ENCODE data around the gene TENM3.

Gene TENM3

GRCh38 chr4:182593864-182594263 is 350.7 kb downstream of the TENM3 start:
- DNase-seq (no peak), ATAC-seq (no peak)
- Mint-ChIP-seq H3K4me3 (no peak overlapping the region), H3K4me1 (no peaks in the 10 kb centered on the region), H3K27ac (peak overlapping the region in 1 of 2 donors; percentile 86), H3K27me3 (no peaks in the 10 kb centered on the region), H3K9me3 (no peaks in the 10 kb centered on the region)

DNA sequence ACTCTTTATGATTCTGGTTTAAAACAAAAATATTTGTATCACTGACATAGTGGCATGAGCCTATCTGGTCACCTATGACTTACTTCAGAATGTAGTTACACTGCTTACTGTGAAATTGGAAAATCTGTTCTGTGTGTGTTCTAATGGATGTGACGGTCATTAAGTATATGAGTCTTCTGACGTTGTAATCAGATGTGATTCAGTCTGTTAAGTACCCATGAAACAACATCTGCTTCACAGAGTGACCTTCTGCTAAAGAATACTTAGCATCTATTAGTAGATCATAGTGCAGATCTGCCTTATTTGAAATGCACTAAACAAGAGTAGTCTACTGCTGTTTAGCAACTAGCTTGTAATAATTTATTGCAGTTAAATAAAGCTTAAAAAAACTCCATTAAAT is 356.9 kb downstream of the TENM3 start:
- no peaks in the 10 kb centered on the region for H3K4me1 Mint-ChIP-seq
- H3K27ac Mint-ChIP-seq: no peak overlapping the region

DNA sequence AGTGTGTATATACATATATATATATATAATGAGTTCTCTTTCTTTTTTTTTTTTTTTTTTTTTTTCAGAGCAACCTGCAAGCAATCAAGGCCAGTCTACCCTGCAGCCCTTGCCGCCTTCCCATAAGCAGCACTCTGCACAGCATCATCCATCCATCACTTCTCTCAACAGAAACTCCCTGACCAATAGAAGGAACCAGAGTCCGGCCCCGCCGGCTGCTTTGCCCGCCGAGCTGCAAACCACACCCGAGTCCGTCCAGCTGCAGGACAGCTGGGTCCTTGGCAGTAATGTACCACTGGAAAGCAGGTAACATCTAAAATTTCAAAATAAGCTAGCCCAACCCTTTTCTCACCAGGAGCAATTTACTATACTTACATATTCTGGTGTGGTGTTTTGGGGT is 357.7 kb downstream of the TENM3 start:
- no peak overlapping the region for H3K27ac Mint-ChIP-seq

More for the DNA sequence above, 356.9 kb downstream of the TENM3 start:
- Mint-ChIP-seq H3K9me3 (no peaks in the 10 kb centered on the region), H3K27me3 (no peaks in the 10 kb centered on the region), H3K4me3 (no peak overlapping the region)
- ATAC-seq: no peak
- no peak for DNase-seq

DNA sequence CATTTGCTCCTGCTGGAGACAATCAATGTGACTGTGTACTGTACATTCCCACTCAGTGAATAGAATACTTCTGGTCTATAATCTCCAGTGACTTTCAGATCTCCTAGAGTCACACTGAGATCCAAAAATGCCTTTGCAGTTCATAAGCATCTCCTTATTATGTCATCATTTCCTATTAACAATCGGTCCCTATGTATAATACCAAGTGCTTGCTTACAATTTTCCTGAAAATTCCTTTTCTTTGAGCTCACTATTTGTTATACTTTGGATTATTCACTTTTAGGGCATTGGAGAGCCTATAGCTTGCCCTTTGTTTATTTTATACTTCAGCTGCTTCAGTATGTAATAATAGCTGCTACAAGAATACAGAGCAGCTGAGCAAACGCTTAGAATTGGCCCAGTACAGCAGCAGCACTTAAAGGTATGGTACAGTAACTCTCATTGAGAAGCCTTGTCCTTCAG is 361.0 kb downstream of the TENM3 start:
- Mint-ChIP-seq H3K9me3 (no peaks in the 10 kb centered on the region), H3K27ac (no peak overlapping the region), H3K27me3 (no peaks in the 10 kb centered on the region), H3K4me3 (no peak overlapping the region), H3K4me1 (no peaks in the 10 kb centered on the region)
- no peak for DNase-seq
- no peak for ATAC-seq

More for the DNA sequence above, 357.7 kb downstream of the TENM3 start:
- H3K9me3 Mint-ChIP-seq: no peaks in the 10 kb centered on the region
- ATAC-seq (no peak), DNase-seq (no peak)
- no peaks in the 10 kb centered on the region for H3K27me3 Mint-ChIP-seq
- no peak overlapping the region for H3K4me3 Mint-ChIP-seq
- H3K4me1 Mint-ChIP-seq: no peaks in the 10 kb centered on the region

DNA sequence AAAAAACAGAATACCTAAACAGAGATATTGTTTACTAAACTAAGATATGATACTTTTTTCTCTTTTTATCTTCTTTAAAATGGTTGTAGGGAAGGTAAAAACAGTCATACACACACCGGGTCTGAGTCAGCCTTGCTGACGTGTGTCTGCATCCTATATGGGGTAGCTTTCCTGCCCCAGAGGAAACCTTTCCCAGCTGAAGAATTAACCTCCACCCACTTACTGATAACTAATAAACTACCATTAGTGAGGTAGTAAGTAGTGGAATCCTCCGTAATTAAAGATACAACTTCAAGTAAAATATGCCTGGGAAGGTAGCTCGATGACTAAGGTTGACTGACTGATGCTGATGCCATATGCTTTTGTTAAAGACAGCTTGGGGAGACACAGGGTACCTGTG is 361.8 kb downstream of the TENM3 start:
- Mint-ChIP-seq H3K27ac (no peak overlapping the region), H3K9me3 (no peaks in the 10 kb centered on the region), H3K4me1 (no peaks in the 10 kb centered on the region), H3K4me3 (no peak overlapping the region), H3K27me3 (no peaks in the 10 kb centered on the region)
- DNase-seq (no peak), ATAC-seq (no peak)

GRCh38 chr4:182608525-182608924 is 365.3 kb downstream of the TENM3 start:
- H3K4me3 Mint-ChIP-seq: no peak overlapping the region
- DNase-seq: no peak
- H3K4me1 Mint-ChIP-seq: no peaks in the 10 kb centered on the region
- H3K9me3 Mint-ChIP-seq: no peaks in the 10 kb centered on the region
- peak; percentile 33 for ATAC-seq
- no peak overlapping the region for H3K27ac Mint-ChIP-seq
- no peaks in the 10 kb centered on the region for H3K27me3 Mint-ChIP-seq

DNA sequence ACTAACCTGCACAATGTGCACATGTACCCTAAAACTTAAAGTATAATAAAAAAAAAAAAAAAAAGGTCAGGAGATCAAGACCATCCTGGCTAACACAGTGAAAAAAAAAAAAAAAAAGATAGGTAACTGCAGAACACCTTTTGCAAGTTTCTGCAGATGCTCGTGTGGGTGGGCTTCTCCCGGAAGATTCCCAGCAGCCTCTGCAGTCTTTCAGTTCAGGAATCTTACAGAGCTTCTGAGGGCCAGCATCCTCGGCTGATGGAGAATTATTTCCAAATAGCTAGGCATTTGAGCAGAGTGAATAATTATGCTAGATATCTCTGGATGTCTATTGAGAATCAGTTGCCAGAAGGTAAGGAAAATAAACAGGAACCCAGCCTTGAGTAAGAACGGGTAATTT is 373.3 kb downstream of the TENM3 start:
- H3K27ac Mint-ChIP-seq: no peak overlapping the region
- no peak overlapping the region for H3K4me3 Mint-ChIP-seq
- no peaks in the 10 kb centered on the region for H3K4me1 Mint-ChIP-seq
- ATAC-seq (no peak), DNase-seq (no peak)
- H3K9me3 Mint-ChIP-seq: no peaks in the 10 kb centered on the region
- peaks cover 15% of the 10 kb centered on the region for H3K27me3 Mint-ChIP-seq

DNA sequence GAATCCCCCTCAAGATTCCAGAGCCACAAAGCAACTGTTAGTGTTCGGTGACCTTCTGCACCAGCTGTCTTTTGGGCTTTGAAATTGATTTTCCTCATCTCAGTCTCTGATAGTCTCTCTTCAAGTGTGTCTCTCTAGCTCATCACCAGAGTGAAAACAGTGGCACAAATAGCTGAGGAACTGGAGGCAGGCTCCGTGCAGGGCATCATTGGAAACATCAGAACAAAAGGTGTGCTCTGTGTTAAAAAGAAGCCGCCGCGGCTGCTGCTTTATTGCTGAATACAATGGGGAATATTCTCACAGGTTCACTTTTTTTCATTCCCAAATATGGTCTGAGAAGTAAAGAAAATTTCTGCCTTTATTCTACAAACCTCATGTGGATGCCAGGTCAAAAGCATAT is 376.5 kb downstream of the TENM3 start:
- Mint-ChIP-seq H3K27me3 (peaks cover 12% of the 10 kb centered on the region), H3K9me3 (no peaks in the 10 kb centered on the region), H3K4me3 (no peak overlapping the region), H3K27ac (no peak overlapping the region), H3K4me1 (no peaks in the 10 kb centered on the region)
- no peak for DNase-seq
- no peak for ATAC-seq

- Mint-ChIP-seq H3K4me1 (no peaks in the 10 kb centered on the region), H3K27me3 (peaks cover 5% of the 10 kb centered on the region), H3K9me3 (no peaks in the 10 kb centered on the region), H3K4me3 (no peak overlapping the region), H3K27ac (no peak overlapping the region)
- ATAC-seq: no peak
- no peak for DNase-seq
These were observed 377.1 kb downstream of the TENM3 start for GRCh38 chr4:182620111-182620980.

GRCh38 chr4:182624281-182624680 is 381.1 kb downstream of the TENM3 start:
- no peak for DNase-seq
- Mint-ChIP-seq H3K27me3 (no peaks in the 10 kb centered on the region), H3K4me3 (no peak overlapping the region), H3K9me3 (no peaks in the 10 kb centered on the region), H3K27ac (peak overlapping the region in 1 of 2 donors; percentile 75), H3K4me1 (no peaks in the 10 kb centered on the region)
- no peak for ATAC-seq

DNA sequence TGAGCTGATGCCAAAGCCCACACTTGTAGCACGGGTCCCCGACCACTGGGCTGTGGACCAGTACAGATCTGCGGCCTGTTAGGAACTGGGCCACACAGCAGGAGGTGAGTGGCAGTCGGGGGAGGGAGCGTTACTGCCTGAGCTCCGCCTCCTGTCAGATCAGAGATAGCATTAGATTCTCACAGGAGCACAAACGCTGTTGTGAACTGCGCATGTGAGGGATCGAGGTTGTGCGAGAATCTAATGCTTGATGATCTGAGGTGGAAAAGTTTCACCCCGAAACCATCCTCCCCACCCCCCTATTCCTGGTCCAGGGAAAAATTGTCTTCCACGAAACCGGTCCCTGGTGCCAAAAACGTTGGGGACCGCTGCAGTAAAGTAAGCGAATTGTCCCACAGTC is 382.0 kb downstream of the TENM3 start:
- ATAC-seq (no peak), DNase-seq (no peak)
- H3K9me3 Mint-ChIP-seq: no peaks in the 10 kb centered on the region
- H3K4me1 Mint-ChIP-seq: no peaks in the 10 kb centered on the region
- H3K27me3 Mint-ChIP-seq: peaks cover 3% of the 10 kb centered on the region
- H3K27ac Mint-ChIP-seq: no peak overlapping the region
- no peak overlapping the region for H3K4me3 Mint-ChIP-seq

GRCh38 chr4:182627996-182628395 is 384.8 kb downstream of the TENM3 start:
- no peaks in the 10 kb centered on the region for H3K4me1 Mint-ChIP-seq
- no peaks in the 10 kb centered on the region for H3K9me3 Mint-ChIP-seq
- peaks cover 8% of the 10 kb centered on the region for H3K27me3 Mint-ChIP-seq
- no peak overlapping the region for H3K4me3 Mint-ChIP-seq
- ATAC-seq: no peak
- H3K27ac Mint-ChIP-seq: no peak overlapping the region
- DNase-seq: no peak

DNA sequence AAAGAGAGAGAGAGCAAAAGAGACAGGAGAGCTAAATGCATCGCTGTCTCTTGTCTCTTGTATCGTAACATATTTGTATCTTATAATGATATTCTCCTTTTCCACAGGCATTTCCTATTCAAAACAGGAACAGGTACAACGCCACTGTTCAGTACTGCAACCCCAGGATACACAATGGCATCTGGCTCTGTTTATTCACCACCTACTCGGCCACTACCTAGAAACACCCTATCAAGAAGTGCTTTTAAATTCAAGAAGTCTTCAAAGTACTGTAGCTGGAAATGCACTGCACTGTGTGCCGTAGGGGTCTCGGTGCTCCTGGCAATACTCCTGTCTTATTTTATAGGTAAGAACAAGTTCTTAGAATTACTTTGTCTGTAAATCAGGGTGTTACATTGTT is 385.3 kb downstream of the TENM3 start:
- Mint-ChIP-seq H3K27ac (no peak overlapping the region), H3K9me3 (no peaks in the 10 kb centered on the region), H3K4me3 (no peak overlapping the region), H3K4me1 (no peaks in the 10 kb centered on the region), H3K27me3 (peaks cover 14% of the 10 kb centered on the region)
- DNase-seq: no peak
- ATAC-seq: no peak

DNA sequence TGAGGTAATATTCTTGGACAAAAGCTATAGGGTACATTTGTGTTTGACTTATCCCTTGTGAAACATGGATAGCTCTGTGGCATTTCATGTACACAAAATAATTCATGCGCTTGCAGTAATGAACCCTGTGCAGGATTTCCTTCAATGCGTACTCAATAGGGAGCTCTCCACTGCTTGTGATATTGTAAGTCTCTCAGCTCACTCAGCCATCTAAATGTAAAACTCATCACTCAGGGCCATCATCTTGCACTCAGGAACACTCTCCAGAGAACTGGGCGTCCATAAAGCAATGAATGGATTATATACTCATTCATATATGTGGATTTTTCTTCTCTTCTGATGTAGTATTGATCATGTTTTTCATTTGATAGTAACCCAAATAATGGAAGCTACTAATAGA is 385.9 kb downstream of the TENM3 start:
- H3K27me3 Mint-ChIP-seq: peaks cover 18% of the 10 kb centered on the region
- no peaks in the 10 kb centered on the region for H3K4me1 Mint-ChIP-seq
- ATAC-seq (no peak), DNase-seq (no peak)
- H3K27ac Mint-ChIP-seq: no peak overlapping the region
- no peaks in the 10 kb centered on the region for H3K9me3 Mint-ChIP-seq
- no peak overlapping the region for H3K4me3 Mint-ChIP-seq

DNA sequence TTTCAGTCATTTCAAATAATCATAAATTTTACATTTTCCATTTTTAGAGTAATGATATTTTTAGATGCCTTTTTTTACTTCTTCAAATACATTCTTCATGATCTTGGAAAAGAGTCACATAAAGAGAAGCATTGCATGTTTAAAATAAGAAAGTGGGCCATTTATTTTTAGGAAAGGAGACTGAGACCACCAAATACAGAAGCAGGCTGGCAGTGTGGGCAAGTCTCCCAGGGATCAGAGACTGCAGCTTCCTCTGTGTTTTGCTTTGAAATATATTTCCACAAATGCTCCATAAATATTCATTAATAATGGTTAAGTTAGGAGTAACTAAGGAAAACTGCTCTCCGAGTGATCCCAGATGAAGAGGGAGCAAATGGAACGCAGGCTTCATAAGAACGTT is 397.3 kb downstream of the TENM3 start:
- Mint-ChIP-seq H3K4me1 (no peaks in the 10 kb centered on the region), H3K27me3 (no peaks in the 10 kb centered on the region), H3K9me3 (peaks cover under 1 to 7% of the 10 kb centered on the region in 2 donors), H3K27ac (no peak overlapping the region), H3K4me3 (no peak overlapping the region)
- ATAC-seq (no peak), DNase-seq (no peak)

- no peaks in the 10 kb centered on the region for H3K27me3 Mint-ChIP-seq
- H3K9me3 Mint-ChIP-seq: peaks cover 5 to 11% of the 10 kb centered on the region in 2 donors
- no peaks in the 10 kb centered on the region for H3K4me1 Mint-ChIP-seq
- no peak for DNase-seq
- no peak overlapping the region for H3K27ac Mint-ChIP-seq
- no peak overlapping the region for H3K4me3 Mint-ChIP-seq
- no peak for ATAC-seq
These were observed 397.7 kb downstream of the TENM3 start for GRCh38 chr4:182640932-182641331.

DNA sequence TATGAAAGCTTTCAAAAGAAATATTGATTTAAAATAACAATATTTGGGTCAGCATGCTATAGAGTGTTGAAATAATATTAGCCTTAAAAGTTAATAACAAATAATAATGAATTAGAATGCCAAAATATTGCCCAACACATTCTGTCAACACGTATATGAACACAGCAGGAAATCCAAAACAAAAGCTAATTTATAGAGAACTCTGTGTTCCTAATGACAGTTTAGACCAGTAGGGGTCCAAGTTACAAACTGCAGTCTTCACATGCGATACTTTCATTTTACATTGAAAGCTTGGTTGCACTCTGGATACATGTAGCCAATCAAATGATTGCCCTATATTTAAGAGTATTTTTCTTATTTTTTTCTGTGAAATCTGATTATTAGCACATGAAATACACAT is 399.6 kb downstream of the TENM3 start:
- DNase-seq: no peak
- H3K4me1 Mint-ChIP-seq: no peaks in the 10 kb centered on the region
- H3K9me3 Mint-ChIP-seq: peaks cover 8 to 16% of the 10 kb centered on the region in 2 donors
- no peak overlapping the region for H3K27ac Mint-ChIP-seq
- H3K4me3 Mint-ChIP-seq: no peak overlapping the region
- no peak for ATAC-seq
- H3K27me3 Mint-ChIP-seq: no peaks in the 10 kb centered on the region

All from stimulated activated naive CD8-positive, alpha-beta T cell treated with anti-CD3 and anti-CD28 coated beads, Interleukin-15, amount 100 ng/mL, for 72 hours (primary cell).